Right forelimb (tissue), 1 donor: ENCODE results near the gene KPNA2.
"Not testable (repeated sequence)": the region's sequence is repeated elsewhere in the genome, so short reads cannot be mapped to it uniquely, and the experiment has no call there.

Experiments
- DNase-seq: peaks from one replicate; pipeline ENCODE4 v3.0.0-alpha.2; 2018

The KPNA2 gene

GRCh38 chr17:68061512-68062313 lies 26.2 kb downstream of the KPNA2 start:
- no peak for DNase-seq

- not testable (repeated sequence) for DNase-seq
Observed at GRCh38 chr17:68065366-68065765, 29.8 kb downstream of the KPNA2 start.

GRCh38 chr17:68068512-68068911 lies 33.0 kb downstream of the KPNA2 start:
- not testable (repeated sequence) for DNase-seq

GRCh38 chr17:68070582-68071444 lies 35.3 kb downstream of the KPNA2 start:
- DNase-seq, result not testable (repeated sequence)

GRCh38 chr17:68074279-68074678 lies 38.7 kb downstream of the KPNA2 start:
- DNase-seq, result no peak

- DNase-seq, result not testable (repeated sequence)
Observed at GRCh38 chr17:68075953-68076607, 40.5 kb downstream of the KPNA2 start.

GRCh38 chr17:68077498-68077897 lies 42.0 kb downstream of the KPNA2 start:
- DNase-seq, result not testable (repeated sequence)

- no peak for DNase-seq
Observed at GRCh38 chr17:68080411-68081150, 45.0 kb downstream of the KPNA2 start.

- not testable (repeated sequence) for DNase-seq
Observed at GRCh38 chr17:68081305-68082265, 46.0 kb downstream of the KPNA2 start.

GRCh38 chr17:68085771-68086381 lies 50.3 kb downstream of the KPNA2 start:
- no peak for DNase-seq

- not testable (repeated sequence) for DNase-seq
Observed at GRCh38 chr17:68086666-68087065, 51.1 kb downstream of the KPNA2 start.

- DNase-seq, result not testable (repeated sequence)
Observed at GRCh38 chr17:68087131-68087623, 51.6 kb downstream of the KPNA2 start.

- no peak for DNase-seq
Observed at GRCh38 chr17:68087851-68088250, 52.3 kb downstream of the KPNA2 start.

- DNase-seq, result no peak
Observed at GRCh38 chr17:68089881-68090280, 54.3 kb downstream of the KPNA2 start.

- DNase-seq, result no peak
Observed at GRCh38 chr17:68094481-68095078, 59.0 kb downstream of the KPNA2 start.

- DNase-seq, result no peak
Observed at GRCh38 chr17:68095205-68095811, 59.8 kb downstream of the KPNA2 start.

GRCh38 chr17:68096111-68096510 lies 60.6 kb downstream of the KPNA2 start:
- DNase-seq, result no peak
